PC-9 (cell line): Measurements from ENCODE around the gene NOC3L.

ENCODE experiments used
- CTCF ChIP-seq: fragments of 200-600 bp; sonication (generic); conservative IDR thresholded peaks from 2 replicates; pipeline ENCODE4 v1.6.1; 2017; ENCODE audit warnings: mixed run types, antibody characterized with exemption, mild to moderate bottlenecking, moderate library complexity
- EZH2 ChIP-seq: fragments of 200-600 bp; sonication (generic); IDR thresholded peaks from 2 replicates; pipeline ENCODE4 v1.8.0; 2017; ENCODE audit warnings: antibody characterized with exemption, low read depth

- no peak for TF ChIP-seq CTCF
- TF ChIP-seq EZH2, result no peak
Observed at GRCh38 chr10:94398762-94399161, 36.0 kb upstream of the NOC3L start.
